NCI-H2107 (cell line): ENCODE data around the gene DAAM1.

Experiments
- DNase-seq: peaks from one replicate; lab custom pipeline; 2025; lab: John Stamatoyannopoulos, UW

The DAAM1 gene

GRCh38 chr14:59362513-59362912 lies 174.0 kb downstream of the DAAM1 start:
- DNase-seq: no peak

- DNase-seq: no peak
Measured at GRCh38 chr14:59363531-59364226, 175.2 kb downstream of the DAAM1 start.

GRCh38 chr14:59370158-59370742 lies 181.8 kb downstream of the DAAM1 start:
- DNase-seq: no peak

GRCh38 chr14:59371771-59372170 lies 183.3 kb downstream of the DAAM1 start:
- no peak for DNase-seq

- DNase-seq: no peak
Measured at GRCh38 chr14:59374048-59374447, 185.6 kb downstream of the DAAM1 start.

- no peak for DNase-seq
Measured at GRCh38 chr14:59376686-59377085, 188.2 kb downstream of the DAAM1 start.

GRCh38 chr14:59377491-59377890 lies 189.0 kb downstream of the DAAM1 start:
- no peak for DNase-seq

- peak; percentile 83 for DNase-seq
Measured at GRCh38 chr14:59377991-59378601, 189.6 kb downstream of the DAAM1 start.

- DNase-seq: no peak
Measured at GRCh38 chr14:59389936-59390335, 201.5 kb downstream of the DAAM1 start.

GRCh38 chr14:59391388-59391787 lies 202.9 kb downstream of the DAAM1 start:
- DNase-seq: no peak

- DNase-seq: no peak
Measured at GRCh38 chr14:59394268-59394667, 205.8 kb downstream of the DAAM1 start.

- no peak for DNase-seq
Measured at GRCh38 chr14:59395672-59396071, 207.2 kb downstream of the DAAM1 start.

GRCh38 chr14:59398841-59399240 lies 210.4 kb downstream of the DAAM1 start:
- DNase-seq: no peak

- DNase-seq: no peak
Measured at GRCh38 chr14:59406454-59407245, 218.2 kb downstream of the DAAM1 start.

GRCh38 chr14:59407246-59408010 lies 219.0 kb downstream of the DAAM1 start:
- DNase-seq: no peak

- no peak for DNase-seq
Measured at GRCh38 chr14:59415836-59416602, 227.6 kb downstream of the DAAM1 start.

- no peak for DNase-seq
Measured at GRCh38 chr14:59417311-59417710, 228.8 kb downstream of the DAAM1 start.

- no peak for DNase-seq
Measured at GRCh38 chr14:59419303-59419702, 230.8 kb downstream of the DAAM1 start.
